ENCODE data around the gene ADIPOR1. TPM values are rescaled to one million over a fixed set of nuclear protein-coding genes. Genes with fewer than 3 reads are reported as not detected.

ADIPOR1 gene
- total and polyA plus RNA-seq, 2 experiments from 2014 or later, result 83.2 to 110 TPM

DNA sequence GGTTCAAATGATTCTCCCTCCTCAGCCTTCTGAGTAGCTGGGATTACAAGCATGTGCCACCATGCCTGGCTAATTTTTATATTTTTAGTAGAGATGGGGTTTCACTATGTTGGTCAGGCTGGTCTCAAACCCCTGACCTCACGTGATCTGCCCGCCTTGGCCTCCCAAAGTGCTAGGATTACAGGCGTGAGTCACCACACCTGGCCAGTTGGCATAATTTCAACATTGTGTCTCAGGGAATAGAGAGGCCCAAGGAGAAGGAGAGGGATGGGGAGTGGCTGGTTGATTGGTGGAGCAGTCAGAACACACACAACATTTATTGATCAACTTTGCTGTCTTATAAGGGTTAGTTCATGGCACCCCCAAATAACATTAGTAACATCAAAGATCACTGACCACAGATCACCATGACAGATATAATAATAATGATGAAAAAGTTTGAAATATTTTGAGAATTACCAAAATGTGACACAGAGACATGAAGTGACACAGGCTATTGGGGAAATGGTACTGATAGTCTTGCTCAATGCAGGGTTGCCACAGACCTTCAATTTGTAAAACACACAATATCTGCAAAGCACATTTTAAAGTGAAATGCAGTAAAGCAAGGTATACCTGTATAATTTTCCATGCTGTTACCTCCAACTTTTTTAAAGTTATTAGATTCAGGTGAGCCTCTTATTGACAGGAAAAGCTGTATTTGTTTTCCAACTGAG, 24.8 kb upstream of the ADIPOR1 start:
- in situ Hi-C loops (cut with MboI), result no loop called here
- no peaks in the 10 kb centered on the region for H3K36me3 ChIP-seq (ENCODE audit: low read depth)
- H3K9ac ChIP-seq, result no peak overlapping the region
- no peaks in the 10 kb centered on the region for H3K9me2 ChIP-seq (ENCODE audit: insufficient read depth)
- no peaks in the 10 kb centered on the region for H3F3A ChIP-seq (ENCODE audit: insufficient read depth)
- 53 to 61% methylated on average over 3 of the region's 3 CpGs for WGBS, 2 experiments (ENCODE audit: low coverage in 1 of 2, low lambda C conversion rate in 2 of 2, missing lambda C conversion rate in 2 of 2)
- no peak overlapping the region for H3K4me2 ChIP-seq (ENCODE audit: unreplicated experiment)
- no peaks in the 10 kb centered on the region for H3K9me3 ChIP-seq (ENCODE audit: low read depth)
- H3K27me3 ChIP-seq (replicated peaks; ENCODE audit: insufficient read depth), result peaks cover 27% of the 10 kb centered on the region
- TF ChIP-seq EZH2 (IDR thresholded peaks at IDR 0.05; ENCODE audit: insufficient read depth, poor library complexity, severe bottlenecking), result no peak
- no peak for TF ChIP-seq EZH2phosphoT487 (IDR thresholded peaks at IDR 0.05; ENCODE audit: insufficient read depth, low read depth)
- H2AFZ ChIP-seq, result no peak overlapping the region
- H3K4me1 ChIP-seq (ENCODE audit: insufficient read depth), result no peaks in the 10 kb centered on the region
- H3K27ac ChIP-seq, result no peak overlapping the region
- no peaks in the 10 kb centered on the region for H3K79me2 ChIP-seq (ENCODE audit: insufficient read depth)
- H4K20me1 ChIP-seq (ENCODE audit: insufficient read depth), result no peaks in the 10 kb centered on the region
- H3K4me3 ChIP-seq, result no peak overlapping the region
- no peak for DNase-seq

DNA sequence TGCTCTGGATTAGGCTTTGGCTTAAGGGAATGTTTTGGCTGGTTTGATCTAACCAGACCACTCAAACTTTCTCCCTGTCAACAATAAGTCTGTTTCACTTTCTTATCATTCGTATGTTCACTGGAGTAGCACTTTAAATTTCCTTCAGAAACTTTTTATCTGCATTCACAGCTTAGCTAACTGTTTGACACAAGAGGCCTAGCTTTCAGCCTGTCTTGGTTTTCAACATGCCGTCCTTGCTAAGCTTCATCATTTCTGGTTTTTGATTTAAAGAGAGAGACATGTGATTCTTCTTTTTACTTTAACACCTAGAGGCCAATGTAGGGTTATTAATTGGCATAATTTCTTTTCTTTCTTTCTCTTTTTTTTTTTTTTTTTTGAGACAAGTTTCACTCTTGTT, 23.8 kb upstream of the ADIPOR1 start:
- no peak for DNase-seq
- H3K27me3 ChIP-seq (replicated peaks; ENCODE audit: insufficient read depth), result peaks cover 26% of the 10 kb centered on the region
- H3K9me2 ChIP-seq (ENCODE audit: insufficient read depth), result no peaks in the 10 kb centered on the region
- H3K27ac ChIP-seq, result no peak overlapping the region
- H3K4me2 ChIP-seq (ENCODE audit: unreplicated experiment), result no peak overlapping the region
- TF ChIP-seq EZH2phosphoT487 (IDR thresholded peaks at IDR 0.05; ENCODE audit: insufficient read depth, low read depth) (no peak), EZH2 (IDR thresholded peaks at IDR 0.05; ENCODE audit: insufficient read depth, poor library complexity, severe bottlenecking) (no peak)
- no peaks in the 10 kb centered on the region for H3K4me1 ChIP-seq (ENCODE audit: insufficient read depth)
- no peak overlapping the region for H3K9ac ChIP-seq
- H3F3A ChIP-seq (ENCODE audit: insufficient read depth), result no peaks in the 10 kb centered on the region
- H3K36me3 ChIP-seq (ENCODE audit: low read depth), result no peaks in the 10 kb centered on the region
- in situ Hi-C loops (cut with MboI), result no loop called here
- H2AFZ ChIP-seq, result no peak overlapping the region
- H3K79me2 ChIP-seq (ENCODE audit: insufficient read depth), result no peaks in the 10 kb centered on the region
- WGBS, 2 experiments (ENCODE audit: low coverage in 1 of 2, low lambda C conversion rate in 2 of 2, missing lambda C conversion rate in 2 of 2), result 77 to 87% methylated on average over 2 of the region's 2 CpGs
- no peaks in the 10 kb centered on the region for H3K9me3 ChIP-seq (ENCODE audit: low read depth)
- H3K4me3 ChIP-seq, result no peak overlapping the region
- no peaks in the 10 kb centered on the region for H4K20me1 ChIP-seq (ENCODE audit: insufficient read depth)

- Histone ChIP-seq H3K4me3 (no peak overlapping the region), H2AFZ (no peak overlapping the region), H3K4me2 (ENCODE audit: unreplicated experiment) (no peak overlapping the region), H3K4me1 (ENCODE audit: insufficient read depth) (no peaks in the 10 kb centered on the region), H3K79me2 (ENCODE audit: insufficient read depth) (no peaks in the 10 kb centered on the region), H3K9me3 (ENCODE audit: low read depth) (no peaks in the 10 kb centered on the region), H3K9me2 (ENCODE audit: insufficient read depth) (no peaks in the 10 kb centered on the region), H3K27me3 (replicated peaks; ENCODE audit: insufficient read depth) (peaks cover 29% of the 10 kb centered on the region), H3K27ac (no peak overlapping the region), H3F3A (ENCODE audit: insufficient read depth) (no peaks in the 10 kb centered on the region), H3K36me3 (ENCODE audit: low read depth) (no peaks in the 10 kb centered on the region), H4K20me1 (ENCODE audit: insufficient read depth) (no peaks in the 10 kb centered on the region), H3K9ac (no peak overlapping the region)
- in situ Hi-C loops (cut with MboI), result no loop called here
- TF ChIP-seq EZH2 (IDR thresholded peaks at IDR 0.05; ENCODE audit: insufficient read depth, poor library complexity, severe bottlenecking), result no peak
- no peak for TF ChIP-seq EZH2phosphoT487 (IDR thresholded peaks at IDR 0.05; ENCODE audit: insufficient read depth, low read depth)
- 49 to 51% methylated on average over 2 of the region's 2 CpGs for WGBS, 2 experiments (ENCODE audit: low coverage in 1 of 2, low lambda C conversion rate in 2 of 2, missing lambda C conversion rate in 2 of 2)
- no peak for DNase-seq
These were observed 21.3 kb upstream of the ADIPOR1 start for GRCh38 chr1:202979459-202979858.

- no peaks in the 10 kb centered on the region for H3F3A ChIP-seq (ENCODE audit: insufficient read depth)
- no peak overlapping the region for H3K9ac ChIP-seq
- no peak overlapping the region for H3K27ac ChIP-seq
- DNase-seq, result no peak
- in situ Hi-C loops (cut with MboI), result no loop called here
- H3K4me3 ChIP-seq, result no peak overlapping the region
- no peaks in the 10 kb centered on the region for H3K79me2 ChIP-seq (ENCODE audit: insufficient read depth)
- no peaks in the 10 kb centered on the region for H3K36me3 ChIP-seq (ENCODE audit: low read depth)
- H3K9me2 ChIP-seq (ENCODE audit: insufficient read depth), result no peaks in the 10 kb centered on the region
- H2AFZ ChIP-seq, result no peak overlapping the region
- no peaks in the 10 kb centered on the region for H3K9me3 ChIP-seq (ENCODE audit: low read depth)
- 2 to 3% methylated on average over 3 of the region's 3 CpGs for WGBS, 2 experiments (ENCODE audit: low coverage in 1 of 2, low lambda C conversion rate in 2 of 2, missing lambda C conversion rate in 2 of 2)
- no peaks in the 10 kb centered on the region for H4K20me1 ChIP-seq (ENCODE audit: insufficient read depth)
- no peaks in the 10 kb centered on the region for H3K4me1 ChIP-seq (ENCODE audit: insufficient read depth)
- no peak overlapping the region for H3K4me2 ChIP-seq (ENCODE audit: unreplicated experiment)
- TF ChIP-seq EZH2phosphoT487 (IDR thresholded peaks at IDR 0.05; ENCODE audit: insufficient read depth, low read depth), result no peak
- TF ChIP-seq EZH2 (IDR thresholded peaks at IDR 0.05; ENCODE audit: insufficient read depth, poor library complexity, severe bottlenecking), result no peak
- H3K27me3 ChIP-seq (replicated peaks; ENCODE audit: insufficient read depth), result peaks cover 40% of the 10 kb centered on the region
These were observed 18.5 kb upstream of the ADIPOR1 start for GRCh38 chr1:202976633-202977032.

Data from GM23248 (cell line).